PC-3 (cell line): ENCODE results near the gene CHCHD10. TPM values are rescaled to one million over a fixed set of nuclear protein-coding genes. Genes with fewer than 3 reads are reported as not detected.

Experiments used
- ATAC-seq: fragments of 200-7000 bp; cut with Tn5 transposase; 2 replicates; pipeline ENCODE4 v1.9.1; 2020; ENCODE audit warnings: mild to moderate bottlenecking, moderate library complexity
- BruUV-seq: library from RNA; stranded (reverse); fragments of 400-500 nt; replicated peaks from 2 replicates; lab custom pipeline; 2021; lab: Mats Ljungman, UMichigan
- CTCF ChIA-PET: fragments of 300-600 bp; sonication (Branson Sonifier 250); formaldehyde crosslinking; loops from one replicate; lab custom pipeline; 2022; ENCODE audit warnings: antibody characterized with exemption; lab: Charles Lee
- POLR2A ChIA-PET: fragments of 300-600 bp; sonication (Branson Sonifier 250); formaldehyde crosslinking; loops from one replicate; lab custom pipeline; 2022; ENCODE audit warnings: antibody characterized with exemption; ENCODE audit not compliant: unreplicated experiment; lab: Charles Lee
- DNase-seq: peaks from one replicate; pipeline ENCODE4 v3.0.0-alpha.2; 2015
- H2AFZ ChIP-seq: fragments of 300-600 bp; sonication (generic); 2 replicates; pipeline ENCODE4 v1.6.0; 2016; ENCODE audit warnings: antibody characterized with exemption, low read length
- H3F3A ChIP-seq: fragments of 300-600 bp; sonication (generic); one replicate; pipeline ENCODE4 v1.6.0; 2017; ENCODE audit warnings: antibody characterized with exemption, low read length, control low read depth, mild to moderate bottlenecking; ENCODE audit not compliant: unreplicated experiment
- H3K27ac ChIP-seq: fragments of 300-600 bp; sonication (generic); 2 replicates; pipeline ENCODE4 v1.5.1; 2016; ENCODE audit warnings: mild to moderate bottlenecking, low read length
- H3K27me3 ChIP-seq: fragments of 300-600 bp; sonication (generic); 2 replicates; pipeline ENCODE4 v1.6.1; 2016; ENCODE audit warnings: low read length, mixed read lengths
- H3K36me3 ChIP-seq: fragments of 300-600 bp; sonication (generic); 2 replicates; pipeline ENCODE4 v1.6.1; 2016; ENCODE audit warnings: low read depth, mixed run types, low read length, mixed read lengths
- H3K4me1 ChIP-seq: fragments of 300-600 bp; sonication (generic); 2 replicates; pipeline ENCODE4 v1.5.1; 2016; ENCODE audit warnings: low read length; ENCODE audit not compliant: insufficient read depth
- H3K4me2 ChIP-seq: fragments of 300-600 bp; sonication (generic); 2 replicates; pipeline ENCODE4 v1.6.0; 2016; ENCODE audit warnings: low read length
- H3K4me3 ChIP-seq: fragments of 300-600 bp; sonication (generic); 2 replicates; pipeline ENCODE4 v1.5.1; 2016; ENCODE audit warnings: mild to moderate bottlenecking, low read length, mixed read lengths
- H3K79me2 ChIP-seq: fragments of 300-600 bp; sonication (generic); 2 replicates; pipeline ENCODE4 v1.6.1; 2017; ENCODE audit warnings: low read length, mixed read lengths
- H3K9ac ChIP-seq: fragments of 300-600 bp; sonication (generic); 2 replicates; pipeline ENCODE4 v1.6.0; 2016; ENCODE audit warnings: mild to moderate bottlenecking, low read length
- H3K9me2 ChIP-seq: fragments of 300-600 bp; sonication (generic); replicated peaks from 2 replicates; pipeline ENCODE4 v1.6.1; 2016; ENCODE audit warnings: mixed run types, low read length, mixed read lengths
- H3K9me3 ChIP-seq: fragments of 300-600 bp; sonication (generic); 2 replicates; pipeline ENCODE4 v1.6.1; 2016; ENCODE audit warnings: low read length, mixed read lengths
- H4K20me1 ChIP-seq: fragments of 300-600 bp; sonication (generic); 2 replicates; pipeline ENCODE4 v1.6.1; 2016; ENCODE audit warnings: low read length, mixed read lengths
- CTCF ChIP-seq: fragments of 300-600 bp; sonication (generic); conservative IDR thresholded peaks from 2 replicates; pipeline ENCODE4 v1.5.1; 2017; ENCODE audit warnings: antibody characterized with exemption, low read depth, mild to moderate bottlenecking, low read length
- EZH2 ChIP-seq: fragments of 300-600 bp; sonication (generic); IDR thresholded peaks from one replicate; pipeline ENCODE4 v1.6.1; 2017; ENCODE audit warnings: antibody characterized with exemption, mild to moderate bottlenecking, low read length; ENCODE audit not compliant: unreplicated experiment
- EZH2phosphoT487 ChIP-seq: fragments of 300-600 bp; sonication (generic); IDR thresholded peaks from 2 replicates; pipeline ENCODE4 v1.6.1; 2018; ENCODE audit warnings: mild to moderate bottlenecking, antibody characterized with exemption, low read length, borderline replicate concordance
- intact Hi-C: fragments of 100-400 bp; cut with micrococcal nuclease; formaldehyde crosslinking; loops from 2 replicates; pipeline ENCODE4 v1.9.0; 2023
- total RNA-seq: library from RNA; depleted of rRNA; stranded (reverse); fragments of >200 nt; gene quantifications from 2 replicates; pipeline ENCODE4 v1.2.3, GENCODE V29; 2014

The CHCHD10 gene
- total RNA-seq, 1 experiment from 2014 or later = 98.1 TPM

DNA sequence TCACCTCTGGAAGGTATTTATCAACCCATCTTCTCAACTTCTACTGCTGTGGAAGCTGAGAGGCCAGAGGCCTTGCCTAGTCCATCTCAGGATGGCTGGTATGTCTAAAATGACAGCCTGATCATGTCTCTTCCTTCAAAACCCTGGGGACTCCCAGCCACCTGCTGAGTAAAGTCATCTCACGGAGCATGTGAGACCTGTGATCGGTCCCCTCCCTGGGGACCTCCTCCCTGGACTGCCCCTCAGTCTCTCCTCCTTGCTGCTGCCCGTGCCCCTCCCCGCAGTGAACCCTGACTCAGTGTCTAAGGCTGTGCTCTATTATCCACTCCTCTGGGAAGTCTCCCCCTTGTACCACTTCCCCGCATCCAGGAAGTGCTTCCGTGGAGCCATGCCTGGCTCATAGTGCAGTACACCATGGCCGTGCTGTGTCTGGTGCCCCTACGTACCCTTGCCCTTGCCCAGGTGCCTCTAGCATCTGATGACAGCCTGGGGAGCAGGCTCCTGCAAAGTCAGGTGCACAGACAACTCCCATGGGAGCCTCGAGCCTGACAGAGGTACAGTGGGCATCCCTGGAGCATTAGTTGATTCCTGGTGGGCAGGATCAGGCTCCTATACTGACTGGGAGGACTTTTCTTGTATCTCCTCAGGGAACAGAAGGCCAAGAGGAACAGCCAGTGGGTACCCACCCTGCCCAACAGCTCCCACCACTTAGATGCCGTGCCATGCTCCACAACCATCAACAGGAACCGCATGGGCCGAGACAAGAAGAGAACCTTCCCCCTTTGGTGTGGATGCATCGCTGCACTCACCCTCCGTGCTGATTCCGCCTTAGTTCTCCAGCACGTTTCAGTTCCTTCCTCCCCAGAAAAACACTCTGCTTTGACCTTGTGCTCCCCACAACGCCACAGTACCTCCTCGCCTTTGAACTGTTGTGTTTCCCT, 32.8 kb upstream of the CHCHD10 start:
- DNase-seq (no peak), ATAC-seq (no peak)
- Histone ChIP-seq H2AFZ (no peak overlapping the region), H3F3A (no peaks in the 10 kb centered on the region), H4K20me1 (no peaks in the 10 kb centered on the region), H3K27ac (no peak overlapping the region), H3K9me2 (no peaks in the 10 kb centered on the region), H3K4me3 (no peak overlapping the region), H3K4me2 (no peak overlapping the region), H3K79me2 (no peaks in the 10 kb centered on the region), H3K27me3 (no peaks in the 10 kb centered on the region), H3K9me3 (no peaks in the 10 kb centered on the region), H3K4me1 (no peaks in the 10 kb centered on the region), H3K9ac (no peak overlapping the region), H3K36me3 (peaks cover 6% of the 10 kb centered on the region; the same call in 1 of the 2 replicates)
- ChIA-PET POLR2A (no interaction called here), CTCF (no interaction called here)
- no TSS peak for BruUV-seq
- no peak for TF ChIP-seq EZH2
- TF ChIP-seq CTCF = no peak
- intact Hi-C loops = no loop called here

- POLR2A ChIA-PET = no interaction called here
- H3F3A ChIP-seq = no peaks in the 10 kb centered on the region
Observed at GRCh38 chr22:23796461-23796860, 28.7 kb upstream of the CHCHD10 start.

More at GRCh38 chr22:23796461-23796860, 28.7 kb upstream of the CHCHD10 start:
- H4K20me1 ChIP-seq = peaks cover 4% of the 10 kb centered on the region; the same call in 1 of the 2 replicates
- no peak overlapping the region for H3K4me2 ChIP-seq
- H3K9ac ChIP-seq = no peak overlapping the region
- no peak overlapping the region for H3K4me3 ChIP-seq
- peaks cover 8% of the 10 kb centered on the region; the same call in 1 of the 2 replicates for H3K36me3 ChIP-seq
- CTCF ChIA-PET = no interaction called here
- no peak for ATAC-seq
- H3K27me3 ChIP-seq = no peaks in the 10 kb centered on the region
- no peak overlapping the region for H3K27ac ChIP-seq
- DNase-seq = no peak
- H2AFZ ChIP-seq = no peak overlapping the region
- BruUV-seq = no TSS peak
- H3K79me2 ChIP-seq = peaks cover 8% of the 10 kb centered on the region
- H3K4me1 ChIP-seq = no peaks in the 10 kb centered on the region
- intact Hi-C loops = no loop called here
- H3K9me2 ChIP-seq = no peaks in the 10 kb centered on the region
- TF ChIP-seq EZH2phosphoT487 (no peak), CTCF (no peak), EZH2 (no peak)
- H3K9me3 ChIP-seq = no peaks in the 10 kb centered on the region
